ENCODE measurements around the gene TBCEL.

The TBCEL gene
- long read RNA-seq, partial matches to known transcripts = 0 of 1 reads
- long read RNA-seq, other reads (novel, unspliced or antisense) = 1 of 1 reads

- H3K4me3 ChIP-seq (replicated peaks; ENCODE audit: insufficient read depth, low read length) = peak within 1 kb of the TSS; percentile 77
- H3K27me3 ChIP-seq (ENCODE audit: insufficient read depth, poor library complexity, severe bottlenecking) = no peaks in the 10 kb centered on the region
- H3K27ac ChIP-seq (replicated peaks) = peak within 1 kb of the TSS; percentile 36
- DNase-seq (ENCODE audit: low read depth in 1 of 2, low spot score in 1 of 2) = peak; percentile 52 to 87
- TF ChIP-seq CTCF (IDR thresholded peaks at IDR 0.05; ENCODE audit: insufficient read depth, low read length) (no peak), GABPA (IDR thresholded peaks at IDR 0.05; ENCODE audit: low read depth) (peak; percentile 63)
Observed at GRCh38 chr11:121023848-121024751, at the start of gene TBCEL. TBCEL (plus strand) TSS chr11:121024102; CDS start chr11:121045691, 21,589 bp downstream.

GRCh38 chr11:120974466-120974865, 49.4 kb upstream of the TBCEL start:
- no peak for DNase-seq (ENCODE audit: low read depth in 1 of 2, low spot score in 1 of 2)
- no peak overlapping the region for H3K27ac ChIP-seq (replicated peaks)
- no peak overlapping the region for H3K4me3 ChIP-seq (replicated peaks; ENCODE audit: insufficient read depth, low read length)
- TF ChIP-seq CTCF (IDR thresholded peaks at IDR 0.05; ENCODE audit: insufficient read depth, low read length) (no peak), GABPA (IDR thresholded peaks at IDR 0.05; ENCODE audit: low read depth) (no peak), SPI1 (IDR thresholded peaks at IDR 0.05; ENCODE audit: borderline replicate concordance, low read depth) (no peak), POLR2AphosphoS5 (IDR thresholded peaks at IDR 0.05; ENCODE audit: low read depth) (no peak), REST (IDR thresholded peaks at IDR 0.05; ENCODE audit: insufficient replicate concordance, low read depth) (no peak)
- peaks cover 6% of the 10 kb centered on the region for H3K27me3 ChIP-seq (ENCODE audit: insufficient read depth, poor library complexity, severe bottlenecking)

DNA sequence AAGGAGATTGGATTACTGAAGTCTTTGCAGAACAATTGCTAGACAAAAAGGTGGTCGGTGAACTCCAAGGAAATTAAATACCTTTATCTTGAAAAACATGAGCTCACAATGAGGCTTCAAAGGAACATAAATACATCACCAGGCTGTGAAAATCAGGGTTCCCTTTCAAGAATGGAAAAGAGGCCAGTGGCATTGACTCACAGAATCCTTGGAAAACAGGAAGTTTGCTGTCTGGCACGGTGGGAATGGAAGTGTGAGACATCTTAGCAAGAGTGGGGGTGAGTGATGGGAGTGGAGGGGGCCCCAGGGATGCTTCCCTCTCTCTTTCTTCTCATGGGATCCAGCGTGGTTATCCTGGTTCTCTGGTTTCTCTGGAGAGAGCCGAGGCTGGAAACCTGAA, 48.9 kb upstream of the TBCEL start:
- TF ChIP-seq REST (IDR thresholded peaks at IDR 0.05; ENCODE audit: insufficient replicate concordance, low read depth) (no peak), POLR2AphosphoS5 (IDR thresholded peaks at IDR 0.05; ENCODE audit: low read depth) (no peak), SPI1 (IDR thresholded peaks at IDR 0.05; ENCODE audit: borderline replicate concordance, low read depth) (no peak), GABPA (IDR thresholded peaks at IDR 0.05; ENCODE audit: low read depth) (no peak), CTCF (IDR thresholded peaks at IDR 0.05; ENCODE audit: insufficient read depth, low read length) (no peak)
- Histone ChIP-seq H3K27ac (replicated peaks) (no peak overlapping the region), H3K4me3 (replicated peaks; ENCODE audit: insufficient read depth, low read length) (no peak overlapping the region), H3K27me3 (ENCODE audit: insufficient read depth, poor library complexity, severe bottlenecking) (peaks cover 6% of the 10 kb centered on the region)
- DNase-seq (ENCODE audit: low read depth in 1 of 2, low spot score in 1 of 2) = no peak
